IMR-90 (cell line): Measurements from ENCODE around the gene TUBB2B. TPM values are rescaled to one million over a fixed set of nuclear protein-coding genes. Genes with fewer than 3 reads are reported as not detected.

Experiments
- ATAC-seq: fragments of 200-7000 bp; cut with Tn5 transposase; 2 replicates; pipeline ENCODE4 v1.9.1; 2020; ENCODE audit warnings: low read depth, mild to moderate bottlenecking, moderate library complexity
- BruUV-seq: library from RNA; stranded (reverse); fragments of 400-500 nt; replicated peaks from 2 replicates; lab custom pipeline; 2021; lab: Mats Ljungman, UMichigan
- CTCF ChIA-PET: fragments of 300-600 bp; formaldehyde crosslinking; extraction: SDS; loops from one replicate; lab custom pipeline; 2021; ENCODE audit warnings: antibody characterized with exemption; lab: Yijun Ruan, JAX
- POLR2A ChIA-PET: fragments of 300-600 bp; sonication (Branson Sonifier 250); formaldehyde crosslinking; loops from one replicate; lab custom pipeline; 2022; ENCODE audit warnings: antibody characterized with exemption; ENCODE audit not compliant: unreplicated experiment; lab: Charles Lee
- DNase-seq: peaks from one replicate; pipeline ENCODE4 v3.0.0; 2013
- H2AFZ ChIP-seq: replicated peaks from 2 replicates; pipeline ENCODE3; 2013; ENCODE audit warnings: low read length, mild to moderate bottlenecking; ENCODE audit not compliant: poor library complexity
- H2AK5ac ChIP-seq: 2 replicates; pipeline ENCODE4 v1.6.1; 2013; ENCODE audit warnings: low read depth, low read length, inconsistent platforms
- H2AK9ac ChIP-seq: replicated peaks from 2 replicates; pipeline ENCODE3; 2013; ENCODE audit warnings: mild to moderate bottlenecking, low read depth, low read length, moderate library complexity; ENCODE audit not compliant: poor library complexity
- H2BK120ac ChIP-seq: 2 replicates; pipeline ENCODE4 v1.6.1; 2013; ENCODE audit warnings: low read depth, low read length, inconsistent platforms
- H2BK15ac ChIP-seq: 3 replicates; pipeline ENCODE4 v1.6.1; 2013; ENCODE audit warnings: low read depth, low read length, inconsistent platforms
- H2BK20ac ChIP-seq: 2 replicates; pipeline ENCODE4 v1.6.1; 2013; ENCODE audit warnings: low read depth, mild to moderate bottlenecking, inconsistent platforms, low read length, moderate library complexity
- H2BK5ac ChIP-seq: 2 replicates; pipeline ENCODE4 v1.6.1; 2013; ENCODE audit warnings: mild to moderate bottlenecking, low read depth, low read length, inconsistent platforms; ENCODE audit not compliant: poor library complexity, severe bottlenecking
- H3K14ac ChIP-seq: replicated peaks from 2 replicates; pipeline ENCODE4 v1.6.1; 2013; ENCODE audit warnings: low read depth, low read length, inconsistent platforms
- H3K18ac ChIP-seq: 2 replicates; pipeline ENCODE4 v1.6.1; 2013; ENCODE audit warnings: low read depth, low read length, control low read depth
- H3K23ac ChIP-seq: 2 replicates; pipeline ENCODE4 v1.6.1; 2013; ENCODE audit warnings: low read depth, low read length, inconsistent platforms
- H3K27ac ChIP-seq: 2 replicates; pipeline ENCODE4 v1.5.1; 2013; ENCODE audit warnings: mild to moderate bottlenecking, control low read depth, low read length; ENCODE audit not compliant: insufficient read depth
- H3K27me3 ChIP-seq: 2 replicates; pipeline ENCODE4 v1.6.1; 2013; ENCODE audit warnings: low read length; ENCODE audit not compliant: control insufficient read depth, insufficient read depth
- H3K36me3 ChIP-seq: 2 replicates; pipeline ENCODE4 v1.6.1; 2013; ENCODE audit warnings: low read length, mixed read lengths; ENCODE audit not compliant: control insufficient read depth, insufficient read depth
- H3K4ac ChIP-seq: 2 replicates; pipeline ENCODE4 v1.6.1; 2013; ENCODE audit warnings: low read depth, low read length, inconsistent platforms
- H3K4me1 ChIP-seq: 2 replicates; pipeline ENCODE4 v1.6.1; 2013; ENCODE audit warnings: low read length, mixed read lengths; ENCODE audit not compliant: control insufficient read depth, insufficient read depth
- H3K4me2 ChIP-seq: 2 replicates; pipeline ENCODE4 v1.6.1; 2013; ENCODE audit warnings: low read depth, mild to moderate bottlenecking, control low read depth, low read length, moderate library complexity
- H3K4me3 ChIP-seq: 2 replicates; pipeline ENCODE4 v1.5.1; 2013; ENCODE audit warnings: low read depth, mild to moderate bottlenecking, control low read depth, low read length, moderate library complexity; ENCODE audit not compliant: insufficient read depth
- H3K56ac ChIP-seq: 2 replicates; pipeline ENCODE4 v1.6.1; 2013; ENCODE audit warnings: low read length, inconsistent platforms; ENCODE audit not compliant: insufficient read depth; ENCODE audit errors: extremely low read depth
- H3K79me1 ChIP-seq, 2 experiments: 2 replicates each; pipeline ENCODE4 v1.6.1; 2013; ENCODE audit warnings: low read length in 2 of 2, inconsistent platforms in 1 of 2, low read depth in 1 of 2
- H3K9ac ChIP-seq: 2 replicates; pipeline ENCODE4 v1.6.1; 2013; ENCODE audit warnings: low read depth, low read length, control low read depth
- H3K9me1 ChIP-seq: 2 replicates; pipeline ENCODE4 v1.6.1; 2013; ENCODE audit warnings: low read length, inconsistent platforms; ENCODE audit not compliant: insufficient read depth
- H3K9me3 ChIP-seq: 2 replicates; pipeline ENCODE4 v1.6.1; 2013; ENCODE audit warnings: low read length; ENCODE audit not compliant: control insufficient read depth, insufficient read depth
- H4K20me1 ChIP-seq: 2 replicates; pipeline ENCODE4 v1.6.1; 2013; ENCODE audit warnings: low read length, inconsistent platforms; ENCODE audit not compliant: insufficient read depth
- H4K5ac ChIP-seq: 2 replicates; pipeline ENCODE4 v1.6.1; 2013; ENCODE audit warnings: mild to moderate bottlenecking, low read depth, low read length, control low read depth
- H4K8ac ChIP-seq, 2 experiments: 2 replicates each; pipeline ENCODE4 v1.6.1; 2013; ENCODE audit warnings: low read depth in 2 of 2, low read length in 2 of 2, control low read depth in 1 of 2, inconsistent platforms in 1 of 2
- H4K91ac ChIP-seq: 2 replicates; pipeline ENCODE4 v1.6.1; 2013; ENCODE audit warnings: low read depth, low read length, inconsistent platforms; ENCODE audit not compliant: insufficient read depth
- BHLHE40 ChIP-seq: fragments of 150-350 bp; IDR thresholded peaks from 2 replicates; pipeline ENCODE4 v1.6.1; 2016; ENCODE audit warnings: mild to moderate bottlenecking, low read depth, low read length
- CEBPB ChIP-seq: IDR thresholded peaks from 2 replicates; pipeline ENCODE4 v1.6.1; 2012; ENCODE audit warnings: low read depth, low read length, improper control_type of control experiment
- FOS ChIP-seq: fragments of 150-350 bp; IDR thresholded peaks from 2 replicates; pipeline ENCODE4 v1.6.1; 2016; ENCODE audit warnings: low read depth, low read length
- MAFK ChIP-seq: IDR thresholded peaks from 2 replicates; pipeline ENCODE4 v1.6.1; 2012; ENCODE audit warnings: low read depth, low read length, improper control_type of control experiment
- MXI1 ChIP-seq: IDR thresholded peaks from 2 replicates; pipeline ENCODE4 v1.6.1; 2012; ENCODE audit warnings: low read depth, mild to moderate bottlenecking, low read length, moderate library complexity, borderline replicate concordance
- NFE2L2 ChIP-seq: fragments of 150-350 bp; IDR thresholded peaks from 2 replicates; pipeline ENCODE4 v1.6.1; 2016; ENCODE audit warnings: low read depth, mild to moderate bottlenecking, low read length
- RFX5 ChIP-seq: IDR thresholded peaks from 2 replicates; pipeline ENCODE4 v1.8.0; 2012; ENCODE audit warnings: low read depth, mild to moderate bottlenecking, low read length, moderate library complexity
- USF2 ChIP-seq: fragments of 150-350 bp; IDR thresholded peaks from 2 replicates; pipeline ENCODE4 v1.6.1; 2017; ENCODE audit warnings: mild to moderate bottlenecking, antibody characterized with exemption, low read length, low read depth
- WGBS, 2 experiments: methylation state at CpG; one replicate each; pipeline versions ENCODE4 v1.1.5 to v1.1.7; 2013; ENCODE audit warnings: missing lambda C conversion rate in 2 of 2; ENCODE audit not compliant: insufficient read length in 1 of 2; ENCODE audit errors: extremely low coverage in 2 of 2; 5-methylcytosine and 5-hydroxymethylcytosine counted together
- dilution Hi-C: fragments of 300-500 bp; cut with HindIII; formaldehyde crosslinking; loops from one replicate; pipeline ENCODE4 v1.14.3; 2018; ENCODE audit warnings: low sequenced_read_pairs; ENCODE audit not compliant: unreplicated experiment
- in situ Hi-C: fragments of 300-500 bp; cut with MboI; formaldehyde crosslinking; loops from 3 replicates; pipeline ENCODE4 v1.14.3; 2019; ENCODE audit warnings: low sequenced_read_pairs, inconsistent platforms, mixed read lengths
- intact Hi-C: fragments of 100-400 bp; cut with micrococcal nuclease; formaldehyde crosslinking; loops from 2 replicates; pipeline ENCODE4 v1.10.0; 2022
- polyA plus RNA-seq, 3 experiments: library from polyadenylated mRNA; depleted of rRNA; stranded (reverse); fragments of >200 nt; gene quantifications; 2 replicates each; pipeline ENCODE4 v1.2.3, GENCODE V29; 2012; ENCODE audit warnings: low replicate concordance in 1 of 3
- total RNA-seq: library from RNA; depleted of rRNA; stranded (reverse); fragments of >200 nt; gene quantifications from 2 replicates; pipeline ENCODE4 v1.2.3, GENCODE V29; 2012
- TF ChIP-seq, protein P1 (sequence below): conservative IDR thresholded peaks from 2 replicates; pipeline ENCODE4 v1.5.1; 2012; ENCODE audit warnings: mild to moderate bottlenecking, low read depth, low read length, improper control_type of control experiment

The TUBB2B gene
- total and polyA plus RNA-seq, 2 of the 4 experiments (the other 2 are of a cell fraction) = 13.6 to 21.1 TPM

- no peaks in the 10 kb centered on the region for H3K4me1 ChIP-seq
- no peak overlapping the region for H4K91ac ChIP-seq
- POLR2A ChIA-PET = no interaction called here
- no peak overlapping the region for H3K4ac ChIP-seq
- H3K18ac ChIP-seq = no peak overlapping the region
- in situ Hi-C loops (no loop called here), intact Hi-C loops (no loop called here), dilution Hi-C loops (no loop called here)
- CTCF ChIA-PET = interaction anchor here (1.4 kb wide), 1 partner anchor 102 kb away, joined by 3 read pairs; no protein-coding TSS in a partner anchor
- no peak overlapping the region for H3K23ac ChIP-seq
- H3K9ac ChIP-seq = no peak overlapping the region
- DNase-seq (no peak), ATAC-seq (no peak)
- H3K4me3 ChIP-seq = no peak overlapping the region
- 87% methylated on average over 16 of the region's 24 CpGs; no CpG with 5 or more reads in 1 of the 2 experiments for WGBS, 2 experiments
- no peak overlapping the region for H2BK5ac ChIP-seq
- H3K79me1 ChIP-seq = no peaks in the 10 kb centered on the region
- H2AK5ac ChIP-seq = no peak overlapping the region
- no peak overlapping the region for H3K4me2 ChIP-seq
- no peak overlapping the region for H3K56ac ChIP-seq
- no peak overlapping the region for H3K14ac ChIP-seq
- no peak overlapping the region for H2BK20ac ChIP-seq
- H3K27me3 ChIP-seq = peaks cover 10% of the 10 kb centered on the region
- no peaks in the 10 kb centered on the region for H4K20me1 ChIP-seq
- no peak overlapping the region for H2BK15ac ChIP-seq
- H2BK120ac ChIP-seq = no peak overlapping the region
- no peak for TF ChIP-seq CEBPB
- TF ChIP-seq USF2 = no peak
- no peak for TF ChIP-seq RFX5
- no peak for TF ChIP-seq FOS
- TF ChIP-seq, protein P1, sequence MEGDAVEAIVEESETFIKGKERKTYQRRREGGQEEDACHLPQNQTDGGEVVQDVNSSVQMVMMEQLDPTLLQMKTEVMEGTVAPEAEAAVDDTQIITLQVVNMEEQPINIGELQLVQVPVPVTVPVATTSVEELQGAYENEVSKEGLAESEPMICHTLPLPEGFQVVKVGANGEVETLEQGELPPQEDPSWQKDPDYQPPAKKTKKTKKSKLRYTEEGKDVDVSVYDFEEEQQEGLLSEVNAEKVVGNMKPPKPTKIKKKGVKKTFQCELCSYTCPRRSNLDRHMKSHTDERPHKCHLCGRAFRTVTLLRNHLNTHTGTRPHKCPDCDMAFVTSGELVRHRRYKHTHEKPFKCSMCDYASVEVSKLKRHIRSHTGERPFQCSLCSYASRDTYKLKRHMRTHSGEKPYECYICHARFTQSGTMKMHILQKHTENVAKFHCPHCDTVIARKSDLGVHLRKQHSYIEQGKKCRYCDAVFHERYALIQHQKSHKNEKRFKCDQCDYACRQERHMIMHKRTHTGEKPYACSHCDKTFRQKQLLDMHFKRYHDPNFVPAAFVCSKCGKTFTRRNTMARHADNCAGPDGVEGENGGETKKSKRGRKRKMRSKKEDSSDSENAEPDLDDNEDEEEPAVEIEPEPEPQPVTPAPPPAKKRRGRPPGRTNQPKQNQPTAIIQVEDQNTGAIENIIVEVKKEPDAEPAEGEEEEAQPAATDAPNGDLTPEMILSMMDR = no peak
- no peak for TF ChIP-seq MAFK
- no peak for TF ChIP-seq NFE2L2
- TF ChIP-seq BHLHE40 = no peak
- no peak for TF ChIP-seq MXI1
- H4K8ac ChIP-seq = no peak overlapping the region
- no peak overlapping the region for H2AFZ ChIP-seq
- H3K9me1 ChIP-seq = 0 out of 2 replicates have a peak, but pooled peaks cover 3% of the 10 kb centered on the region
- no peak overlapping the region for H4K5ac ChIP-seq
- H3K36me3 ChIP-seq = no peaks in the 10 kb centered on the region
- no peak overlapping the region for H2AK9ac ChIP-seq
- H3K9me3 ChIP-seq = no peaks in the 10 kb centered on the region
- BruUV-seq = no TSS peak
- no peak overlapping the region for H3K27ac ChIP-seq
These were observed 10.6 kb upstream of the TUBB2B start for GRCh38 chr6:3237761-3238662.
